GM18870 (cell line): ENCODE measurements around the gene NPPB.

ENCODE experiments used
- ATAC-seq: cut with Tn5 transposase; IDR thresholded peaks from one replicate; pipeline ENCODE4 v1.9.1; 2021; ENCODE audit warnings: moderate library complexity; ENCODE audit not compliant: unreplicated experiment

NPPB gene

DNA sequence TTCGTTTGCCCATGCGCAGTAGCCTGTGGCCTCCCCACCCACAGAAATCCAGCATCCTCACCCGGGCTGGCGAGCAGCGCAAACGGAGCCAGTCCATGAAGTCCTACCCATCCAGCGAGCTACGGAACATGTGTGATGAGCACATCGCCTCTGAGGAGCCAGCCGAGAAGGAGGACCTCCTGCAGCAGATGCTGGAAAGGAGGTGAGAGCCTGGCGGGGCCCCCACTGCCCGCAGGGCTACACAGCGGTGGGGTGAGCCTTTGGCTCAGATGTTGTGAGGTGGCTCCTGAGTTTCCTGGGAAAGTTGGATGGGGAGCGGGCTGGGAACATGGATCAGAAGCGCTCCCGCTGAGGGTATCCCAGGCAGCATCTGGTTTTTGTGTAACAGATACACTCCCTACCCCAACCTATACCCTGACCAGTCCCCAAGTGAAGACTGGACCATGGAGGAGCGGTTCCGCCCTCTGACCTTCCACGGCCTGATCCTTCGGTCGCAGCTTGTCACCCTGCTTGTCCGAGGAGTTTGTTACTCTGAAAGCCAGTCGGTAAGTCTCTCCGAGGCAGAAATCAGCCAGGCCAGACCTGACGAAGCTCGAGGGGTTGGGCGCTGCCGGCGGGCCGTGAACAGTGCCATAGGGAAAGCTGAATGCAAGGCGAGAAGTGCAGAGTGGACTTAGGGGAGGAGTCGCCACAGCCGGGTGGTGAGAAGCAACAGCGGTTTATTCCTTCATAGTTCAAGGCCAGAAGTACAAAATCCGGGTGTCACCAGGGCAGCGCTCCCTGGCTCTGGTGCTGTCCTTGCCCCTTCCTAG lies 21.6 kb downstream of the NPPB start:
- no peak for ATAC-seq

GRCh38 chr1:11835441-11836225 lies 23.1 kb downstream of the NPPB start:
- ATAC-seq: no peak

DNA sequence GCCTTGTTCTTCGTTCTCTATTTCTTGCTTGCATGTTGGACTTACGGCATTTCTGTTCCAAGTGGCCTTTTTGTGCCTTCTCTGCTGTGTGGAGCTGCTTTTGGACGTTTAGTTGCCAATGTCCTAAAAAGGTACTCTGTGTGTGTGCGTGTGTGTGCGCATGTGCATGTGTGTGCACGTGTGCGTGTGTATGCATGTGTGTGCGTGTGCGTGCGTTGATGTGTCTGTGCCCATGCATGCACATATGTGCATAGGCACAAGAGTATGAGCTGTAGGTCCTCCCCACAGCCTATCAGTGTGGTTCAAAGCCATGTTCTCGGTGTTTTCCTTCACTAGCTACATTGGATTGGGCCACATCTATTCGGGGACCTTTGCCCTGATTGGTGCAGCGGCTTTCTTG lies 24.8 kb downstream of the NPPB start:
- ATAC-seq: no peak

DNA sequence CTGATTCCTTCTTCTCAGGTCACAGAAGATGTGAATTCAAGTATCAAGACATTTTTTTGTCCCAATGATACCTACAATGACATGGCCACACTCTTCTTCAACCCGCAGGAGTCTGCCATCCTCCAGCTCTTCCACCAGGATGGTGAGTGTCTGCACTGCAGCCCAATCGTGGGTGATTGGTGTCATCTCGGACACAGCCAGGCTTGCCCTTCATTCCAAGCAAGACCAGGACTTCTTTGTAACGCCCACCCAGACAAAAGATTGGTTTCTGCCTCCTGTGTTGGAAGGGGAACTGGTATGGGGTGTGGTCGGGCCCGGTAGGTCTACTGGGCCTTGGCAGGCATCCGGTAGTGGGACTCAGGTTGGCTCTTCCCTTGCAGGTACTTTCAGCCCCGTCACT lies 25.2 kb downstream of the NPPB start:
- no peak for ATAC-seq

DNA sequence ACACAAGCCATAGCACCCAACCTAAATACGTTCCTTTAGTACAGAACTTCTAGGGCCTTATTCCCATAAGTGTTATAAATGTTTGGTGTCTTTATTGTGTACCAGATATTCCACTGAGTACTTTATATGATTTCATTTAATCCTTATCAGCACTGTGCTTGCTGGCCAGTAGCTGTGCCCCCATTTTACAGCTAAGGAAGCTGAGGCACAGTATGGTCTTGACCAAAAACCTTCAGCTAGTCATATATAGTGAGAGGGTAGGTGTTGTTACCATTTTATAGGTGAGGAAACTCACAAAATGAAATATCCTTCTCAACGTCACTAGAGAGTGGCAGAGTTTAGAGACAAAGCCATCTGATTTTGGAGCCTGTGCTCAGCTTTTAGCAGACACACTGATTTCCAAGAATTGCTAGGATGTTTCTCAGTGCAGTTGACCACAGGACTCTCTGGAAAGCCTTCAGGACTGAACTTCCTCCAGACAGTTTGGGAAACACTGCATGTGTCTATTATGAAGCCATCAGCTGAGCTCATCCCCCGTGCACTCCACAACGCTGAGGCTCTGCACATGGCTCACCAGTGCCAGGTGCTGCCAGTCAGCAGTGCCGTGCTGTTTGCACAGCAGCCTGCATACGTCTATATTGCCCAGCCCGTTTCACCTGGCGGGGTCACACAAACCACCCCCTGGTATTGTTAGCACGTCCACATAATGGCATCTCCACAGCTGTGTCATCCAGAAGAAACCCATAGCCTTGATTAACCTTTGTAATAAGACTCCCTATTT lies 26.6 kb downstream of the NPPB start:
- no peak for ATAC-seq

DNA sequence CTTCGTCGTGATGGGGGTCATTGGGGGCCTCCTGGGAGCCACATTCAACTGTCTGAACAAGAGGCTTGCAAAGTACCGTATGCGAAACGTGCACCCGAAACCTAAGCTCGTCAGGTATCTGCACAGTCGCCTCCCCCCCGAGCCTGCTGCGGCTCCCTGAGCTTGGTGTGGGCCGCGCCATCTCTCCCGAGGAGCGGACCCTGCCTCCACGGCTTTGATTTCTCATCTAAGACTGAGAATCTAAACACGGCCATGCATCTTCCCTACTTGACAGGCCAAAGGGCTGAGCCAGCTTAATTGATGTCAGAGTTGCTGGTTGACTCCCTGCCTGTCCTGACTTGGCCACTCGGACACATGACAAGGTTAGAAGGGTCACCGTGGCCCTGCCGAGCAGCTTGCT lies 30.2 kb downstream of the NPPB start:
- ATAC-seq: no peak

DNA sequence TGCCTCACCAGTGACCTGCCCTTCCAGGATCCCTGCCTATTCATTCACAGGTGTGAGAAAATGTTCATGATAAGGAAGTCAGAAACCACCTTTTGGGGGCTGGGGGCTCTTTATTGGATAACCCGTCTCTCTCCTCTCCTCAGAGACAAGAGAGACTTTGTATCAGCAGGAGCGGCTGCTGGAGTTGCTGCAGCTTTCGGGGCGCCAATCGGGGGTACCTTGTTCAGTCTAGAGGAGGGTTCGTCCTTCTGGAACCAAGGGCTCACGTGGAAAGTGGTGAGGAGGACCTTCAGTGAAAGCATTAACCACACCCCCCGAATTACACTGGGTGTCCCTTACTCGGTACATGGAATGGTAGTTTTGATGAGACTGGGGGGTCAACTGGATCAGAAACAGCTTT lies 31.8 kb downstream of the NPPB start:
- ATAC-seq: no peak

DNA sequence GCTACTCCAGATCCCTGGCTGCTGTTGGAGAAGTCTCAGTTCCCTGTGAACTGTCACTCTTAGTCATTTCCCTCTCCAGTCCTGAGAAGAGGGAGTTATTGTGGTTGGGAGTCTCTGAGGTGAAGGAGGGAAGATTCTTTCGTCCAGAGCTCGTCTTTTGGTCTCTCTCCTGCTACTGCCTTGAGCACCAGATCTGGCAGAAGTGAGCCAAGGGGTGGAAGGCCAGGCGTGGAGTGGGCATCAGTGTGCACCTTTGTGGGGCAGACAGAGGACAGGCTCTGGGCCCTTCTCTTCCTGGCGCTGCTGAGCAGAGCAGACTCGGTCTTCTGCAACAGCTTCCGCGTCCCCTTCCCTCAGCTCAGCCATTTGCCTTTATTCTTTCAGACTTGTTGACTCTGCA lies 33.6 kb downstream of the NPPB start:
- no peak for ATAC-seq

DNA sequence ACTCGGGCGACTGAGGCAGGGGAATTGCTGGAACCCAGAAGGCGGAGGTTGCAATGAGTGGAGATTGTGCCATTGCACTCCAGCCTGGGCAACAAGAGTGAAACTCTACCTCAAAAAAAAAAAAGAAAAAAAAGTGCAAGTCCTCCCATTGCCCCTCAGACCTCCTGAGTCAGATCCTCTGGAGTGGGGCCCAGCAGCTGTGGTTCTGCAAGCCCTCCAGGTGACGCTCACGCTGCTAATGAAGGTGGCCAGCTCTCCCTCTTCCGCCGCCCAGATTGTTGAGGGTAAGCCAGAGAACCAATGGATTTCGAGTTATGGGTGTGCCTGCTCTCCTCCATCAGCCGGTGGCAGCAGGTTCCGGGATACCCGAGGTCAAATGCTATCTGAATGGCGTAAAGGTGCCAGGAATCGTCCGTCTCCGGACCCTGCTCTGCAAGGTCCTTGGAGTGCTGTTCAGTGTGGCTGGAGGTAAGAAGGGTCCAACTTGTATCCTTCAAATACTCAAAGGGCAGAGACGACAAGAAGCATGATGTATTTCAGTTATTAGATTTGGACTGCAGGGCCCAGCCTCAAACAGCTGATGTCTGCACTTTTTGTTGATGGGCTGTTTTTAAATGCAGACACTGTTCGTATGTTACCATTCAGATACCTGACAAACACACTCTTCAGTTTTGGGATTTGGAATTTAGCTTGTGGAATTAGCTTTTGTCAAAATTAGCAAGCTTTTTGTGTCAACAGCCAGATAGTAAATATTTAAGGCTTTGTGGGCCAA lies 35.2 kb downstream of the NPPB start:
- no peak for ATAC-seq

DNA sequence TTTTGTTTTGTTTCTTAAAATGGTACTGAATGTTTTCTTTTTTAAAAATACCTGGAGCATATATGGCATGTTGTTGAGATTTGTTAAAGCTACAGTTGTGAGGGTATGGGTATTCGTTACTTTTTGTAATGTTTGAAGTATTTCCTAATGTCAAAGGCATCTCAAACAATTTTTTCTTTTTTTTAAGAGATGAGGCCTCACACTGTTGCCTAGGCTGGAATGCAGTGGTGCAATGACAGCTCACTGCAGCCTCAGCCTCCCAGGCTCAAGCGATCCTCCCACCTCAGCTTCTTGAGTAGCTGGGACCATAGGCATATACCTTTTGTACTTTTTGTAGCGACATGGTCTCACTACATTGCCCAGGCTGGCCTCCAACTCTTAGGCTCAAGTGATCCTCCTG lies 36.7 kb downstream of the NPPB start:
- ATAC-seq: no peak

GRCh38 chr1:11817192-11817591 lies 41.6 kb downstream of the NPPB start:
- no peak for ATAC-seq

GRCh38 chr1:11813021-11813420 lies 45.7 kb downstream of the NPPB start:
- no peak for ATAC-seq
